Neural cell (in vitro differentiated cells): ENCODE results near the gene FHOD1.

Experiments used
- CTCF ChIP-seq: fragments of 450-650 bp; IDR thresholded peaks from 2 replicates; pipeline ENCODE4 v1.5.1; 2014; ENCODE audit warnings: antibody characterized with exemption, mild to moderate bottlenecking, moderate library complexity; ENCODE audit not compliant: poor library complexity, severe bottlenecking
- EP300 ChIP-seq: fragments of 450-650 bp; conservative IDR thresholded peaks from 2 replicates; pipeline ENCODE4 v1.6.1; 2014; ENCODE audit warnings: antibody characterized with exemption, mild to moderate bottlenecking, moderate library complexity; ENCODE audit not compliant: poor library complexity, severe bottlenecking
- EZH2 ChIP-seq: fragments of 200-600, 300-800 bp; shearing (Covaris generic), sonication (generic); IDR thresholded peaks from 2 replicates; pipeline ENCODE4 v1.6.1; 2014; ENCODE audit warnings: antibody characterized with exemption, low read length, borderline replicate concordance, mild to moderate bottlenecking; ENCODE audit not compliant: insufficient read depth, poor library complexity, severe bottlenecking
- POLR2AphosphoS5 ChIP-seq: IDR thresholded peaks from 2 replicates; pipeline ENCODE4 v1.6.1; 2012
- RAD21 ChIP-seq: fragments of 450-650 bp; conservative IDR thresholded peaks from 2 replicates; pipeline ENCODE4 v1.6.1; 2014; ENCODE audit warnings: antibody characterized with exemption, mild to moderate bottlenecking, moderate library complexity
- REST ChIP-seq: IDR thresholded peaks from 2 replicates; pipeline ENCODE4 v1.6.1; 2012; ENCODE audit warnings: borderline replicate concordance
- SMC3 ChIP-seq: fragments of 450-650 bp; conservative IDR thresholded peaks from 2 replicates; pipeline ENCODE4 v1.6.1; 2014; ENCODE audit warnings: antibody characterized with exemption, mild to moderate bottlenecking, moderate library complexity; ENCODE audit not compliant: poor library complexity

GRCh38 chr16:67279296-67280089, 32.2 kb upstream of the FHOD1 start, which contains the start of gene PLEKHG4:
- TF ChIP-seq POLR2AphosphoS5 (no peak), EP300 (no peak), CTCF (no peak), SMC3 (no peak), EZH2 (no peak), REST (no peak), RAD21 (no peak)
